M059J (cell line): ENCODE data around the gene CNPY2. TPM values are rescaled to one million over a fixed set of nuclear protein-coding genes. Genes with fewer than 3 reads are reported as not detected.
"Not testable (repeated sequence)": the region's sequence is repeated elsewhere in the genome, so short reads cannot be mapped to it uniquely, and the experiment has no call there.

Experiments
- DNase-seq: peaks from one replicate; pipeline ENCODE4 v3.0.0-alpha.2; 2012; ENCODE audit warnings: low read depth
- total RNA-seq: library from RNA; depleted of rRNA; stranded (reverse); fragments of >200 nt; shearing (Covaris generic); gene quantifications from 2 replicates; pipeline ENCODE4 v1.2.3, GENCODE V29; 2014

Gene CNPY2
- total RNA-seq, 1 experiment from 2014 or later, result 182 TPM

DNA sequence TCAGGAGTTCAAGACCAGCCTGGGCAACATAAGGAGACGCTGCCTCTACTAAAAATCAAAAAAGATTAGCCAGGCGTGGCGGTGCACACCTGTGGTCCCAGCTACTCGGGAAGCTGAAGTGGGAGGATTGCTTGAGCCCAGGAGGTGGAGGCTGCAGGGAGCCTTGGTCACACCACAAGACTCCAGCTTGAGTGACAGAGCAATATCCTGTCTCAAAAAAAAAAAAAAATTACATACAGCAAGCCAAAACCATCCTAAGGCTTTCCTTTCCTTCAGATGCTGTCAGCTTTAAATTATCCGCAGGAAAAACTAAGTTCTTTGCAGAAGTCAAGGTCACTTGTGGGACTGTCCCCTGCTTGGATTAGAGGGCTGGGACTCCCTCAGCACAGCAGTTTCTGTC is 17.0 kb downstream of the CNPY2 start:
- no peak for DNase-seq

DNA sequence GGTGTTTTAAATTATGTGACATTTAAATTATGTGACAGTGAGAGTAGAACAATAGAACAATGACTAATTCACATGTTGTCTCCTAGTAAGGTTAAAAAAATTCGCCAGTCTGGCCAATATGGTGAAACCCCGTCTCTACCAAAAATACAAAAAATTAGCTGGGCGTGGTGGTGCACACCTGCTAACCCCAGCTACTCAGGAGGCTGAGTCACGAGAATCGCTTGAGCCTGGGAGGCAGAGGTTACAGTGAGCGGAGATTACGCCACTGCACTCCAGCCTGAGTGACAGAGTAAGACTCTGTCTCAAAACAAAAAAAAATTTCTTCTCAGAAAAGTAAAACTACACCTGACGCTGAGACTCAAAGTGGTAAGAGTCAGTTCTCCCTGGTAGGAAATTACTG is 18.4 kb downstream of the CNPY2 start:
- no peak for DNase-seq

DNA sequence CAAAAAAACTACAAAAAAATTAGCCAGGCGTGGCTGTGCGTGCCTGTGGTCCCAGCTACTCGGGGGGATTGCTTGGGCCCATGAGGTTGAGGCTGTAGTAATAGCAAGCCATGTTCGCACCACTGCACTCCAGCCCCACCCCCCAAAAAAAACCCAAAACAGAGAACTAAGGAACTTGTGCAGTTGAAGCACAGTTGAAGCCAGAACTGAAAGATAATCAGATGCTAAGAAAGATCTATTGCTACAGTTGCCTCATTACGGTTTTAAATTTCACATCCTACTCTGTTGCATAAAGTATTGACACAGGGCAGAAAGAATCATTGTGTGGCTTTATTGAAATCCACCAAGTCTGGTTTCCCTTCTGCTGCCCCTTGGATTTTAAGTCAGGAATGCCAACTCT is 19.5 kb downstream of the CNPY2 start:
- no peak for DNase-seq

DNA sequence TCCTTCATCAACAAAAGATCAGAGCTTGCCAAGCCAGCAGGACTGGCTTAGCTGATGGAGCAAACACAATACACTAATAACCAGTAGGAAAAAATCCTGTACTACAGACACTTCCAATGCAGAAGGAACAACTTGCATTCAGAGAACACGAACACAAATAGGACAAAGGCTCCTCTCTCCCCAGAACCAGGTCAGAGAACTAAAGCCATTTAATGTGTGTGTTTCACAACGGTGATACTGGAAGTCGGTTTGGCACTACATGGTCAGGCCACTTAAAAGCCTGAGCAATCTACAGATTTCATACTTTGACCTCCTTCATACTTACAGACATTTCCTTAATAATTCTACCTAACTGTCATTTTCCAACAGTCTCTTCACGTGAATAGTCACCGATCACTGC is 22.0 kb downstream of the CNPY2 start:
- no peak for DNase-seq

DNA sequence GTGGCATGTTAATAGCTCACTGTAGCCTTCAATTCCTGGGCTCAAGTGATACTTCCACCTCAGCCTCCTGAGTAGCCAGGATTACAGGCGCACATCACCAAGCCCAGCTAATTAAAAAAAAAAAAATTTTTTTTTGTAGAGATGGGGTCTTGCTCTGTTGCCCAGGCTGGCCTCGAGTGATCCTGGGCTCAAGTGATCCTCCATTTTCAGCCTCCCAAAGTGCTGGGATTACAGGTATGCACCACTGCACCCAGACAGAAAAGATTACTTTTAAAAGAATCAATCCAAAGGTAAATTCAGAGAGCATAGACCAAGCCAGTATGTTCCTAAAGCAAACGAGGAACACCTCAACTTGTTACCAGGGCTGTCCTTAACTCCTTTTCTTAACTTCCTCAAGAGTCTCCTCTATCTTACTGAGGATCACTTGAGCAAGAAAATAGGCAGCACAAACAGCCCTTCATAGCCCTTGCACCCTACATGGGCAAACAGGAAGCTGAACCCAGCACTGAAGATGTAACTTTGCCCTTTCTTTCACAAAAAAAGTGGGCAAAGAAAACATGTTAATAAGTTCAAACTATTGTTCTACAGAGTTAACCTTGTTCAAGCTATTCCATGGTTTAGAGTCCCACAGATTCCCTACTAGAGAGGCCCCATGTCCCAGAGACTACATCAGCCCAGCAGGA is 26.9 kb downstream of the CNPY2 start:
- no peak for DNase-seq

DNA sequence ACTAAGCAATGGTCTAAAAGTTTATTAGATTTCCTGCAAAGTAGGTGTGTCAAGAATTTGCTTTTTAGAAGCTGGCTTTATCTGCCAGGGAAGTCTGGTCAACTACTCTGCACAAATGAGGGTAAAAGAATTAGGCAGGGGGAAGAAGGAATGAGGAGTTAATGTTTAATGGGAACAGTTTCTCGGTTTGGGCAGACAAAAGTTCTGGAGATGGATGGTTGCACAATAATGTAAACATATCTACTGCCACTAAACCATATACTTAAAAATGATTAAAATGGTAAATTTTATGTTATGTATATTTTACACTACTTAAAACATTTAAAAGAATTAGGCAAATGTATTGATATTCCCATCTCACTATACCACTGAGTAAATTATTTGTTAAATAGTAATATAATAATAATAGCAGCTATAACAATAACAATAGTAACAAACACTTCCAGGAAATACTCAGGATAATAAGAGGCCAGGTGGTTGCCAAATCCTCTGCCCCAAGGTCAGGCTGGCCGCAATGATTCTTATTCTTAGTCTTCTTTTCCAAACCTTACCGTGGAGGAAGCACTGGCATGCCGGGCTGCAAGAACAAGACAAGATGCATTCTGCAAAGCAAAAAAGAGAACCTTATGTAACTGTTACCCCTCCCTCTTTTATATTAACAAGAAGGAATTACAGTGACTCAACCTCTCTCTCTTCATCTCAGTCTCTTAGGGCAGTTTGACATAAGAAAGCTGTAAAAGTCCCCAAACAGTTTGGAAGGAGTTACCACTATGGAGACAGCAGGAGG is 29.6 kb downstream of the CNPY2 start:
- no peak for DNase-seq

DNA sequence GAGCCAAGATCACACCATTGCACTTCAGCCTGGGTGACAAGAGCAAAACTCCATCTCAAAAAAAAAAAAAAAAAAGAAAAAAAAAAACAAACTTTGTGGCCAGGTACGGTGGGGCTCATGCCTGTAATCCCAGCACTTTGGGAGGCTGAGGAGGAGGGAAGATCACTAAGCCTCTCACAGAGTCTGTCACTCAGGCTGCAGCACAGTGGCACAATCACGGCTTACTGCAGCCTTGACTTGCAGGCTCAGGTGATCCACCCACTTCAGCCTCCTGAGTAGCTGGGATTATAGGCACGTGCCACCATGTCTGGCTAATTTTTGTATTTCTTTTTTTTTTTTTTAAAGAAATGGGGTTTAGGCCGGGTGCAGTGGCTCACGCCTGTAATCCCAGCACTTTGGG is 31.5 kb downstream of the CNPY2 start:
- DNase-seq, result not testable (repeated sequence)

DNA sequence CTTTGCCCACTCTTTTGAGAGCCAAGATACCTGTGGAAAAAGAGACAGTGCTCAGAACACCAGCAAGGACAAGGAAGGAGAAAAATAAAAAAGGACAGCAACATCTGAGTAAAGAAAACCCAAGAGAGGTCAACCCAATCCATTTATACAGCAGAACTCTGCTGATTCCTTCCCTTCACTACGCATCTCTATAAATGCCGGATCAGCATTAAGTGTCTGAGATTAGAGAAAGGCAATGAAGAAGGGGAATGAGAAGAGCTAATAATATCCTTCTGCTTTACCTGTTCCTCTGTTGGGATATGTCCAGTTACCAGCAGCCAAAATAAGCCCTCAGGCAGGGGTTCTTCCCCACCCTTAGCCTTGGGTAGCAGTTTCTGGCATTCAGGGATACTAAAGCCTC is 33.2 kb downstream of the CNPY2 start:
- no peak for DNase-seq

DNA sequence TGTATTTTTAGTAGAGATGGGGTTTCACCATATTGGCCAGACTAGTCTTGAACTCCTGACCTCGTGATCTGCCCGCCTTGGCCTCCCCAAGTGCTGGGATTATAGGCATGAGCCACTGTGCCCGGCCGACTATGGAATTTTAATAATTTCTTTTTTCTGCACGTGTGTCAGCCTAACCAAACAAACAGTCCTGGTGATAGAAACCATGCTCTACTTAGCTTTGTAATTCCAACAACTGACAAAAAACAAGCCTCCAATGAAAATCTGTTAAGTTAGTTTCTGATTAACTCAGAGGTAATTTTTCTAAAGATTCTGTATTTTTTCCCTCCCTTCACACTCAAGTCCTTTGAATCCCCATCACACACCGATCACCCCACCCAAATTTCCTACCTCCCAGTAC is 33.8 kb downstream of the CNPY2 start:
- no peak for DNase-seq

DNA sequence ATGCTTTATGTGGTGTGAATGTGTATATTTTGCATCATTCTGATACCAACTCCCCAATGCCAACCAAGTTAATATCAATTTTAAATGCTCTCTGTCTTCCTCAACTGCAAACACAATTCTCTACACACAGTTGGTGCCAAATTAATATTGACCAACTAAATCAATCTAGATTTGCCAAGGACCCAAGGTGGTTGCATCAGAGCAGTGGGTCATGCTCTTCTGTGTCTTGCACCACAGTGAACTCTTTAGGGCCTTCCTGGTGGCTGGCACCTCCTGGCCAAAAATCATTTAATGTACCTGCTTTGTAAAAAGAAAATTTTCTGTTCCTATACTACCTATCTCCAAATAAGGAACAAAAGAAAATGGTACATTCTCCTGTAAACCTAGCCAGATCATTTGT is 34.9 kb downstream of the CNPY2 start:
- no peak for DNase-seq

DNA sequence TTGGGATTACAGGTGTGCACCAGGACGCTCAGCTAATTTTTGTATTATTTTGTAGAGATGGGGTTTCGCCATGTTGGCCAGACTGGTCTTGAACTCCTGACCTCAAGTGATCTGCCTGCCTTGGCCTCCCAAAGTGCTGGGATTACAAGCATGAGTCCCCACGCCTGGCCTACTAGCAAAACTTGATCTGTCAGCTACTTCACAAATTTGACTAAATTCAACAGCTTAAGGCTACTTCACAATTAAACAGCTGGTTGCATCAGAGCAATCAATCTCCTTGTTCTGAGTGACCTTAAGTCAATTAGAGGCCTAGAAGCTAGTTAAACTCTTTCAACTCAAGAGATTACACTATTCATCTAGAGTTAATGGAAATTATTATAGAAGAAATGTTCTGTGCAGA is 36.9 kb downstream of the CNPY2 start:
- no peak for DNase-seq

DNA sequence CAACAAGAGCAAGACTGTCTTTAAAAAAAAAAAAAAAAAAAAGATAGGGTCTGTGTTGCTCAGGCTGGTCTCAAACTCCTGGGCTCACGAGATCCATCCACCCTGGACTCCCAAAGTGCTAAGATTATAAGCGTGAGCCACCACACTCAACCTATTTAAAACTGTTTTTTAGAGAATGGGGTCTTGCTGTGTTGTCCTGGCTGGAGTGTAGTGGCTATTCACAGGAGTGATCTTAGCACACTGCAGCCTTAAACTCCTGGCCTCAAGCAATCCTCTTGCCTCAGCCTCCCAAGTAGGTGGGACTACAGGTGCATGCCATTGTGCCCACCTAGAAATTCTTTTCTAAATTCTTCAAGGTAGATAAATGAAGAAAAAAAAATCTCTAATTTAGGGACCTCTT is 41.5 kb downstream of the CNPY2 start:
- DNase-seq, result no peak

DNA sequence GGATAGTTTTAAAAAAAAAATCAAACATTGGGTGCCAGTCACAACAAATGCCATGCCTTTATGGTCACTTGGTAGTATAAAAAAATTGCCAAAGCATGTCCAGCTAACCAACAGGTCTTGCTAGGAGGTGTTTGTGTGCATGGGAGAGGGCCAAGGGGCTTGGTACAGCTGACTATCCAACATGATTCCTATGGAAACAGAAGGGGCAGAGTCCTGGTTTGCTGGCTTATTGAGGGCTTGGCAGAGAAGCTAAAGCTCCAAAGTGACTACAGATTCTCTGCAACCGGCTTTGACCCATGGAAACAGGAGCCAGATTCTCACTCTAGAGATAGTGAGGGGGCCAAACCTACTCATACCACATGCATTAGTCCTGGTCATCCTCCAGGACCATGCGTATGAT is 43.3 kb downstream of the CNPY2 start:
- DNase-seq, result not testable (repeated sequence)

DNA sequence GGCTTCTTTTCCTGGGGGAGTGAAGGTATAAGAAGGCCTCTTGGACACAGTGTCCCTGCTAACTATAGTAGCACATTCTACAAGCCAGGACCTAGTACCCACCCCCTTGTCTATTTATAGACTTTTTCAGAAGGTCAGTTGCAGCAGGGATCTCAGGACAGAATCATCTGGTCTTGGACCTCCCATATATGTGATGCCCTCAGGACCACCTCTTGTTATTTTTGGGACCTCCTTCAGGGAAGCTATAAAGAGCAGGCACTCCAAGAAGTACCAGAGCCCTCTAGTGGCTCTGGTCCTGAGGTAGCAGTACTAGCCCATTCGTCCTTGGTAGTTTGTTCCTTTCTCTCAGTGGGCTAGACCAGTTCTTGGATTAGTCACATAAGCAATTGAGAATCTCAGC is 44.8 kb downstream of the CNPY2 start:
- peak; percentile 32 for DNase-seq

DNA sequence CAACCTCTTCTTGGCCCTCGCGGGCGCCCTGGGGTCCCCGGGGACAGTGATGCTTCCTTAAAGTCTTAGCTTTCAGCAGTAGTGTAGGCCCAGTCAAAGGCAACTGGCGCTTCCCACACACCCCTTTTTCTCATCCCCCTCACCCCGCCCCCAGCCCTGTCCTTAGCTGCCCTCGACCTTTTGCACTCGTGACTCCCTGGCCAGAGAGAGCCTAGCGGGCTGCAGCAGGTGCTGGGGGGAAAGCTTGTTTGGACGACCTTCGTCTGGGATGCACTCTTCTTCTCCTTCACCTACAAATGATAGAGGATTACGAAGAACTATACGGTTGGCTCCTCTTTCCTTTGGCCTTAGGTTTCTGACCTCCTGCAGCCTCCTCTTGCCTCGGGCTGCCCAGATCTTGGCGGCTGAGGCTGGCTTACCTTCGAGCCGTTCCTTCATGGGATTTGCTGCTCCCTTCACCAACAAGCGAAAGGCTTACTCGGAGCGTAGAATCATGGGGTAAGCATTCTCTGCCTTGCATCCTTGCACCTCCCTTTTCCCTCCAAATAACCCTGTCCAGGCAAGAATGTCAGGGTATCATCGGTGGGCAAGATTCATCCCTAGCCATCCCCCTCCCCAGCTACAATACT is 48.2 kb downstream of the CNPY2 start:
- DNase-seq, result peak; percentile 13

DNA sequence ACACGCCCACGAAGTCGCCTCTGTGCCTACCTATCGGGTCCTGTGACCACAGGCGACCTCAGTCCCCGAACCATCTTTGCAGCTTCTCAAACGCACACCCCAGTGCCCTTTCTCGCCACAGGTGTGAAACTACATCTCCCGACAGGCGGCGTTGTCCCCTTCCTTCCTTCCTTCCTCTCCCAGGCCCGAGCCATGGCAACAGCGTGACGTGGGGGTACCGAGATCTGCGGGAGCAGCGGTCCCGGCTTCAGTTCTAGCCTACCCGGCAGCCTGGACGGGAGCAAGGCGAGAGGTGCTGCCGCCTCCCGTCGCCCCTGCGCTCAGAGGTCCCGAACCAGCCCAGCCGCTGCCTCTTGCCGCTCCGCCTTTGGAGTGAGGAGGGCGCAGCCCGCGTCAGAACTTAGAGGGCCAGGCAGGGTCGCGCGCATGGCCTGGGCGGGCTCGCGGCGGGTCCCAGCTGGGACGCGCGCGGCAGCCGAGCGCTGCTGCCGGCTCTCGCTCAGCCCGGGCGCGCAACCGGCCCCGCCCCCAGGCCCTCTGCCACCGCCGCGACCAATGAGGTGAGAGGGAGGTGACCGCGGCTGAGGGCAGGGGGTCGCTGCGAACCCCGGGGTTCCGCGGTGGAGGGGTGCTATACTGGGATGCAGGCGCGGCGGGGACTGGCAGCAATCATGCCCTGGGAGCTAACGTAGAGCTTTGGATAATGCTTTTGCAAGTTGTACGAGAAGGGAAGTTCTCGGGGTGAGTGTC is 48.9 kb downstream of the CNPY2 start, which contains the start of gene COQ10A:
COQ10A (plus strand) TSS at position 250 of the 750 bp plus-strand sequence; CDS start at position 427, 177 bp downstream.
- peak; percentile 86 for DNase-seq

DNA sequence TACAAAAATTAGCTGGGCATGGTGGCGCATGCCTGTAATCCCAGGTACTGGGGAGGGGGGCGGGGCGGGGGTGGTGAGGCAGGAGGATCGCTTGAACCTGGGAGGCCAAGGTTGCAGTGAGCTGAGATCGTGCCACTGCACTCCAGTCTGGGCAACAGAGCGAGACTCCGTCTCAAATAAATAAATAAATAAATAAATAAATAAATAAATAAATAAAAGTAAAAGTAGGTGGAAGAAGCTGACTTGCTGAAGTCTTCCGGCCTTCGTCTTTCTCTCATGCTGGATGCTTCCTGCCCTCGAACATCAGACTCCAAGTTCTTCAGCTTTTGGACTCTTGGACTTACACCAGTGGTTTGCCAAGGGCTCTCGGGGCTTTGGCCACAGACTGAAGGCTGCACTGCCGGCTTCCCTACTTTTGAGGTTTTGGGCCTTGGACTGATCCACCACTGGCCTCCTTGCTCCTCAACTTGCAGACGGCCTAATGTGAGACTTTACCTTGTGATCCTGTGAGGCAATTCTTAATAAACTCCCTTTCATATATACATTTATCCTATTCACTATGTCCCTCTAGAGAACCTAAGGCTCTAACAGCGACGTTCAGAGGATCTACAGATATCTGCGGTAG is 49.6 kb downstream of the CNPY2 start:
- DNase-seq, result peak; percentile 5

DNA sequence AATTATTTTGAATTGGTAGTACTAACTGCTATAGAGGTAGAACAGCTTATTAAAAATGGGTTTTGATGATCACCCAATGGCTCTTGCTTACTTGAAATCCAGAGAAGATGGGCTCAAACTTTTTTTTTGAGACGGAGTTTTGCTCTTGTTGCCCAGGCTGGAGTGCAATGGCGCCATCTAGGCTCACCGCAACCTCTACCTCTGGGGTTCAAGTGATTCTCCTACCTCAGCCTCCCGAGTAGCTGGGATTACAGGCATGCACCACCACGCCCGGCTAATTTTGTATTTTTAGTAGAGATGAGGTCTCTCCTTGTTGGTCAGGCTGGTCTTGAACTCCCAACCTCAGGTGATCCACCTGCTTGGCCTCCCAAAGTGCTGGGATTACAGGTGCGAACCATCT is 52.8 kb downstream of the CNPY2 start:
- DNase-seq, result not testable (repeated sequence)

DNA sequence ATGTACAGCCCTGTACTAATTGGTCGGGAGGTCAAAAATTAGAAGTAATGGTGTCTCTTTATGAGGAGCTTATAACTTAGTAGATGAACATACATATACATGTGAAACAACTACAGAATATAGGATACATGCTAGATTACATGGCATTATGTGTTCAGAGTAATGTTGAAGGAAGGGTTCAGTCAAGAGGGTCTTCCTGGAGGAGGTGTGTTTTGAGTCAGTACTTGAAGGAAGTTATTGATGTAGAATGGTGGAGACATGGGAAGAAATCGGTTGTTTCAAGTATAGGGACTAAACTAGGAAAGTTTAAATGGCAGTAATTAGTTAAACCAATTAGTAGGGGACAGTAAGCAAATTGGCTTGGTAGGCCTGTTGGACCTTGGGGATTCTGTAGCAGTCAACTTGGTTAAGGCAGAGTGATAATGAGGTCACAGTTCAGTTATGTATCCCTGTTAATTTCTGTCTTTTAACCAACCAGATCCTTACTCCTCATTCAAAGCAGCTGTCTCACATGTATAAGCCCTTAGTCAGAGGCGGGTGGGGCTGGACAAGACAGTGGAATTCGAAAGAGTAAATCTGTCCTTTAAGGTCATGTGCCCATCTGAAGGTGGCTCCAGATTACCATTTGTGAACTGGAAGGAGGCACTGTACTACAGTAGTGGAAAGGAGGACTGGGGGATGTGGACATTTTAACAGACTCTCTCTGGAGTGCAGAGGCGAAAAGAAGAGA is 54.1 kb downstream of the CNPY2 start:
- peak; percentile 85 for DNase-seq

DNA sequence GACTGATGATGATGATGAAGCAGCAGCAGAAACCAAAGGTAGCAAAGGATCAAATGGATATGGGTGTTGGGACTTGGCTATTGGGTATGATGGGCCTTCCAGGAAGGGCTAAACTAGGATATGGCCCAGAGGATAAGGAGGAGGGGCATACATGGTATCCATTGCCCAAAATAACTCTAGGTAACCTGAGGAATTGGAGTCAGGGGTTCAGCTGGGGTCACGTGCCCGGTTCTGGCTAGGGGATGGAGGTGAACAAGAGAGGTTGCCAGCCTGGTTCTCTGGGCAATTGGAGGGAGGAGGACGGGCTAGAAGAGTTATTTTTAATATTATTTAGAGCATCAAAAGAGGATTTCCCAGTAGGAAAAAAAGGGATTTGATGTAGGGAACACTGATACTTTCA is 54.9 kb downstream of the CNPY2 start:
- DNase-seq, result no peak

DNA sequence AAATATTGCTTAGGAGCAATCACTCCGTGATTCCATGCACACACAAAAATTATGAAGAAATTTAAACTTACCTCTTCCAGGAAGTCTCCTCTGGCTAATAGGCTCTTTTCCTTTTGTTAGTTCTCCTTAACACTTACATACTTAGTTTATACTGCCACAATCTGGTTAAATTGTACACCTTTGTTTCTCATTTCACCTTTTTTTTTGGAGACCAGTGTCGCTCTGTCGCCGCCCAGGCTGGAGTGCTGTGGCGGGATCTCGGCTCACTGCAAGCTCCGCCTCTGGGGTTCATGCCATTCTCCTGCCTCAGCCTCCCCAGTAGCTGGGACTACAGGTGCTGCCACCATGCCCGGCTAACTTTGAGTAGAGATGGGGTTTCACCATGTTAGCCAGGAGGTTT is 55.4 kb downstream of the CNPY2 start:
- DNase-seq, result no peak
